Measurements from ENCODE around the gene MPDZ.

The MPDZ gene

DNA sequence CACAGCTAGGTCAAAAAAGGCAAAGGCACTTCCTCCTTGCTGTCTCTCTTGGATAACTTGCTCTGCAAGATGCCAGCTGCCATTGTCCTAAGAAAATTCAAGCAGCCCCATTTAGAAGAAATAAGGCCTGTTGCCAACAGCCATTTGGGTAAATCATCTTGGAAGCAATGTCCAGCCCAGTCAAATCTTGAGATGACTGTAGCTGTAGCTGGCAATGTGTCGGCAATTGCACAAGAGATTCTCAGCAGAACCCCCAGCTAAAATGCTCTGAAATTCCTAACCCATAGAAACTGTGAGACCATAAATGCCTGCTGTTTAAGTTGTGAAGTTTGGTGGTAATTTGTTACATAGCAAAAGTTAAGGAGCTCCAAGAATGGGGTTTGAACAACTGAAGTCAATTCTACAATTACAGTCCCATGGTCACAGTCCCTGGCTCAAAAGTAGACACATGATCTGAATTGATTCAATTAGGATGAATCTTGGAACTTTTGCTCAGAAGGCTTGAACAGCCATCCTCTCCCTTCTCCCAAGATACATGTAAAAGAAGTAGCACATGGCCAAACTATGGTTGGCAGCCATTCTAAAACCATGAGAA is 151.1 kb downstream of the MPDZ start:
- no peak for DNase-seq

DNA sequence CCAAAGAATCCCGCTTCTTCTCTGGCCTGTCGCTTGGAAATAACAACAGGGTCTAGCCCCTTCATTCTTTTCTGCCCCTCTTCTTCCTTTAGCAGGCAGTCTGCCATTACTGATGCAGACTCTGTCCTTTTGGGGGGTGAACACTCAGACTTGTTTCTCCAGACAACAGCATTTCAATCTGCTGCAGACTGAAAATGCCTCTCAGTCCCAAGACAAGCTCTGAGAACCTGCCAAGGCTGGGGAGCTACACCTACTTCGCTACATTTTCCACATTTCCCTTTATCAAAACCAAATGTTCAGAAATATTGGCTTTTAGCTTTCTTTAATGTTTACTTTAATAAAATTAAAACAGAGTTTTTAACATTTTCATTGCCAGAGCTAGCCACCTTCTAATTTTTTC is 152.4 kb downstream of the MPDZ start:
- no peak for DNase-seq

DNA sequence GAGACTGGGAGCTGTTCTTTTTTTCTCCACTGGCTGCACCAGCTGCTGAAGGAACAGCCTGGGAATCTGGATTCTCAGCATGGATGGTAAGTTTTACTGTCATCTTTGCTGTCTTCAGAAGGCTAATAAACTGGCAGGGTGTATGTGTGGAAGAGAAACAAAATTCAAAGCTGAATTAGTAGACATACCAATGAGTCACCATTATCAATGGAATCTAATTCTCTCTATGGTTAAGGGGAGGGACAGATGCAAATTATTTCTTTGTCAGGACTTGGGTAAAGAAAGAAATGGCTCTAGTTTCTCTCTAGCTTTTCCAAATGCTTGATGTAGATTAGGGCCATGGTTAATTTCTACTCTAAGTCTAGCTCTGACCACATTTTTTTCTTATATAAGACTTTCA is 154.2 kb downstream of the MPDZ start:
- no peak for DNase-seq

DNA sequence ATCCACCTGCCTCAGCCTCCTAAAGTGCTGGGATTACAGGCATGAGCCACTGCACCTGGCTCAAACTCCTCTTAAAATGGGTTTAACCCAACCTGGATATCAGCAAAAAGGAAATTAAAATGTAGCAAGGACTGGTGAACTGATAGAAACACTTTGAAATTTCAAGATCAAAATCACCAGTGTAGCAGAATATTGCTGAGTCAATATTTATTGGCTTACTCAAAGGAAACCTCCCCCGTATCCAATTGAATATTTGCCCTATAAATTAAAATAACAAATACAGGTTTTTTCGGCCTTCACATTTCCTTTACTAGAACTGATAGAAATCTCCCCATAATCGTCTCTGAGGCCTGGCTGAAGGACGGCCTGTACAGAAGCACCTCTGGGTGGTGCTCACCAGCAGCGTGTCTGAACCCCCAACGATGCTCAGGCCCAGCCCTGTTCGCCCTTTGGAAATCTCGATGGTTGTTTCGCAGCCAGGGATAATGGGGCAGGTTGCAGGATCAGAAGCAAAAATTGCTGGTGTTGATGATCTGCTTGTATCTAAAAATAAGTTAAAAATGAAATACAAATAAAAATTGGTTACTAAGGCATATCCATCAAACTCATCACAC is 156.6 kb downstream of the MPDZ start:
- no peak for DNase-seq

DNA sequence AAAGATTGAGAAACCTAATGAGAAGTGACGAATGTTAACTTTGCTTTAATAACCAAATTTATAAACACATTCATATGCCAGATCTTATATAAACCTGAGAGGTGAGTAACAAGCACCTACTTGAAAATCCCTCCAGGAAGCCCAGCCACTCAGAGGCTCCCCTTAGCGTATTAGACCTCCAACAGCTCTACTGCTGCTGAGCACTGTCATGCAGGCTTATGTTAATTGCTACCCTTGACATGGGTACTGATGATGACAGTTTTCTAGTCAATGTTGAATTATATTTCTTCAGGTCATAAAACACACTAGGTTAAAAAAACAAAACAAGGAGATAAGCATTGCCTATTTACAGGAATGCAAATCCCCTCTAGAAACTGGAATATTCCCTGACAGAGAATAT is 161.2 kb downstream of the MPDZ start:
- DNase-seq = no peak

DNA sequence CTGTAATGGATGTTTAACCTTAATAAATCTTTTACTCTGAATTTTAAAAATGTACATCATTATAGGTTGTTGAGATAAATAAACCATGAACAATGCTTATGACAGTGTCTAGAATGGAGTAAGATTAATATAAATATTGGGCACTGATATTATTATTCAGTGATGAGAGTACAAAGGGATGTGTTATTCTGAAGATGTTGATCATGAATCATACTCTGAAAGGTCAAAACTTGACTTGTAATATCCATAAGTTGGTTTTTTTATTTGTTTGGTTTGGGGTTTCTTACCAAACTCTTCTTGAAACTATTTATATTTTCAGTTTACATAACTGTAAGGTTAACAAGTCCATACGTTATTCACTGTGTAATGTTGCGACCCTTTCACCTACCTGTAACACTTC is 163.2 kb downstream of the MPDZ start:
- DNase-seq = no peak

DNA sequence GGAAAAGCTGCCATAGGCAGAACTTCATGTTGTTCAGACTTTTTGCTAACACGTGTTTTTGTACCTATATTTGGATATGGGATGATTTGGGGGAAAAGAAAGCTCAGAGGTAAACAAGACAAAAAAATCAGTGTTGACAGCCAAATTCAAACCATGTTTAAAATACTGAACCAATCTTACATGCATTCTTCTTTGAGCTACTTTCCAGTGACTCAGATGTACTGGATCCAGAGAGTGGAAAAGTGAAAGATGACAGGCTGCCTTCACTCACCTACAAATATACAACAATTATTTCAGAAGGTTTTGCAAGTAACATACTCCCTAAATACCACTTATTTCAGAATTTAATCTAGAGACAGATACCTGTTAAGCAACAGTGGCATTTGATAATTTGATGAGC is 165.7 kb downstream of the MPDZ start:
- DNase-seq = no peak

DNA sequence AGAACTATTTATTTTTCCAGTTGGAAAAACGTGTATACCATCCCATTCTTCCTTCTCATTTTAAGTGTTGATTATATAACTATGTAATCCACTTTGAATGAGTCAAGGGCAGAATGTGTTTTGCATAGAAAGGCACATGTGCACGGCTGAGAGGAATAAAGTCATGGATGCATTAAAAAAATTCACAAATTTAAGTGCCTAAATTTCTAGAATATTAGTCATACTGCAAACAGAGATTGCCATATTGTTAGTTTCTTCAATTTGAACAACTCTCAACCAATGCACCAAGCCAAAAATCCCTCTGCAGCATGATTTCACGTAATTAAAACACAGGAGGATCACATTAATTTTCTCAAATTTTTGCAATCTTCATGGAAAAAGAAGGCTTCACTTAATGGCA is 166.3 kb downstream of the MPDZ start:
- DNase-seq = peak; percentile 7

DNA sequence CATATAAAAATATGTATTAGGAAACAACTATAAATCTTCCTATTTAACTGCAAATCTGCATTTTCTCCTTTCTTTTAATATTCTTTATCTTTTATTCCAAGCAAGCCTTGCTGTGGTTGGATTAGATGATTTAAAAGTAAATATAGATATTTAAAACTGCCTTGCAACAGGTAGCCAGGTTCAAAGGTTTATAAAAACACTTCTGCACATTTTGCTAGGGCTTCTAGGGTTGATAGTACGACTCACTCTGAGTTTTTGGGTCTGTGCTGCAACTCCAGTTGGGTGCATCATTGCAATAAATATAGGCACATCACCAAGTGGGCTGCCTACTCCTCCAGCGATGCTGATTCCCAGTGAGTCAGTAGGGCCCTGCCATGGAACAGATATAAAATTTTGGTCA is 167.7 kb downstream of the MPDZ start:
- no peak for DNase-seq

DNA sequence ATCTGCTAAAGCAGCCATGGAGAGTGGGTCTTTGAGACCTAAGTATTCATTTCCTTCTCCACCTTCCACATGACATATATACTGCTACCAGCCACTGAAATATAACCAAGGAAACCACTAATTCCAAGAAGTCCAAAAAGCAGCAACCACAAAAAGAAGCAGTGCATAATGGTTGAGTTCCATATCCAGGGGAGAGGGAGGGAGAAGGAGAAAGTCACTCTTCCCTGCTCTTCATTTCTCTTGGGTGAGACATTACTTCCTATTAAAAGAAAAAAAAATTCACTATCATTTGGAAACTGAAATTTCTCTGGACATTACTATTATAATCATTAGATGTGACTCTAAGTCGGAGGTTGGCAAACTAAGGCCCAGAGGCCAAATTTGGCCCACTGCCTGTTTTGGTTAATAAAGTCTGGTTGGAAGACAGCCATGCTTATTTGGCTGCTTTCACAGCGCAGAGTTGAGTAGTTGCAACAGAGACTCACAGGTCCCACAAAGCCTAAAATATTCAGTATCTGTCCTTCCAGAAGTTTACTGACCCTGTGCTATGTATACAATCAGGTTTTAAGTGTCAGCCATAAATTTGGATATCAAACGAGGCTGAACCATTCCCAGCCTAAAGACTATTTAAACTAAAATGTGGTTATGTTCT is 168.6 kb downstream of the MPDZ start:
- DNase-seq = peak; percentile 93

DNA sequence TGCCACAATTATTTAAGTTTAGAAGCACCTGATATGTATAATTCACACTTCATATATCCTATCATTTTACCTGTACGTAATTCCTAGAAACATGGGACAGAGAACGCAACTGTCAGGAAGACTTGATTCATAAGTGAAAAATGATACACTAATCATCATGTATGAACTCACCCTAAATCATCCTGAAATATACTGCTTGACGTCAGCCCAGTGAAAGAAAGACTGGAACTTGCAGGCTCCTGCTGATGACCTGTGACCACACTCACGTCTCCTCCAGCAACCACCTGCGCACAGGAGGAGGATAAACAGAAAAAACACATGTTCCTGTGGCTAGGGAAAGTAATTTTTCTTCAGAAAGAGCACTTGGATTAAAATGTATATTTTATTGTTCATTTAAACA is 169.7 kb downstream of the MPDZ start:
- DNase-seq = no peak

DNA sequence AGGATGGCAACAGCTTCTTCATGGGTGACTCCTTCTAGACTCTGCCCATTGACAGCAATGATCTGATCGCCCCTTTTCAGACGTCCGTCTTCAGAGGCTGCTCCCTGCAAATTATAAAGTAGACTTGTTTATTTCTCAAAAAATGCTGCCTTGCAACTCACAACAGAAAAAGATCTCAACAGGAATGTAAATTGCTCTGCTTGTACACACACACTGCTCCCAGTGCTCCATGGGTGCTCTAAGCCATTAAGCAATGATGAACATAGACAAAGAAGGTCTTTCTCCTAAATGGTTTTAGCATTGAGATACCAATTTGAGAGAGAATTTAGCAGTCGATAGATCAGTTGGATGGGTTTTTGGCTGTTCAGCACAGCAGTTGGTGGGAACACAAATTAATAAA is 172.5 kb downstream of the MPDZ start:
- no peak for DNase-seq

DNA sequence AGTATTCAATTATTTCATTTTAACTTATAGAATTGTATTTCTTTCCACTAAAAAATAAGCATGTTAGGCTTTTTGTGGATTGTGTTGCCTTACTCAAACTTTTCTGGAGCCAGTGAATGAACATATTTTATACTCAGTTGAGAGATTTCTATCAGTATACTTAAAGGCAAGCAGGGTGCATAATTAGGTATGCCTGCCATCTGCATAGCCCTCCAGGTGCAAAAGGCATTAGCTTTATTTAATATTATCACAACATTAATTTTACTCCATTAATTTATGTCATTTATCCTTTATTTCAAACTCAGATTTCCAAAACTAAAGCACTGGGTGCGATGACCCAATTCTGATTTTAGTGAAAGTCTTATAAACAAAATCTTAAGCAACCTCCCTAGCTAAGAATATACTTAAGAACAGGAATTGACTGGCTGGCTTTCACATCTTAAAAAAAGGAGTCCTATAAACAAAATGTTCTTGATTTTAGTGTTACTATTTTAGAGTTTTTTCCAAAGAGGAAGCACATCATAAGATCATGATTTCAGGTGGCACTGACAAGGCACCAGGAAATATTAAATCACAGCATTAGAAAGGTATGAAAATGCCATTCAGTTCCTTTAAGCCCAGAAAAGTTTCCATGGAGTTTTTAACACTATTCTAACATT is 178.4 kb downstream of the MPDZ start:
- DNase-seq = no peak

DNA sequence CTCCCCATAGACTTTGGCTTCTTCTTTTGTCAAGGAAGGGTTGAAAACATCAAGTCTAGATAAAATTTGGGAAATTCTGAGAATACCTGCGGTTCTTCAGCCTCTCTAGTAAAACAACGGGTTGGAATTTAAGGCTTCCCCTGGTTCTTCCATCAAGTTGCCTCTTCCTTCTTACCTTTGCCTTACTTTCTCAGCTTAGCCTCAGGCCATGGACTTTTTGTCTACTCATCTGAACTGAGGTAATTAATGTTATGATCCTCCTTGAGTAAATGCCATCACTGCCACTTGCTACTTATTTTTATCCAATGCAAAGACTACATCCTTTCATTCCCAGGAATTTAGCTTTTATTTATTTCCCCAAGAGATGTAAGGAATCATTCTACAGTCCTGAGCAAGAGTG is 184.4 kb downstream of the MPDZ start:
- DNase-seq = no peak

DNA sequence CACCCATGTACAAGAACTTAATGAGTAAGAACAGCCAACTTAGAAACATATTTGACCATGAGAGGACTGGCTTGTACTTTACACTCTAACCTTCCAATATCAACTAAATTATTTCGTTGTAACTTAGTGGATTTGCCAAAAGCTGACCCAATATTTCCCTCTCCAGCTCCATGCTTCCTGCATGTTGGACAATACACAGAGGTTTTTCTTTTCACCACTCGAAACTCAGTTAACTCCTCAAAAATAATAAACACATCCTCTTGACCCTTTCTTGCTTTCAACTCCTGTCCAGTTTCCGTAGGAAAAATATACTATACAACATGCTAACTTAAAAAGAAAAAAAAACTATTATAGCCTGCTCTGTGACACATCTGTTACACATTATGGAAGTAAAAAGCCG is 188.9 kb downstream of the MPDZ start:
- DNase-seq = no peak

DNA sequence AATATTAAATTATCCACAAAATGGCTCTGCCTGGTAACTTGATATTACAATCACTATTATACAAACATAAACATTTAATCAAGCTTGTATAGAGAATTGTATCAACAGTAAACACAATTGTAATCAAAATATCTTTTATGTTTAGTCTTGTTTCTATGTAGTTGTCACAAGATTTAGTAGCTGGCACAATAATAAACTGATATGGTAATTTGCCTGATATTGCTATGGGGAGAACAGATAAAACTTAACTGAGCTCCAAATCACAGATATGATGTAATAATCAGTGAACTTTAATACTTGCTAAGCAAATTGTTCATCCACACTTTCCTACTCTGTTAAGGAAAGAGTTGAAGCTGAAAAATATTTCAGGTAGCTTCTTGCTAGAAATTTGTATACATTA is 189.8 kb downstream of the MPDZ start:
- no peak for DNase-seq

DNA sequence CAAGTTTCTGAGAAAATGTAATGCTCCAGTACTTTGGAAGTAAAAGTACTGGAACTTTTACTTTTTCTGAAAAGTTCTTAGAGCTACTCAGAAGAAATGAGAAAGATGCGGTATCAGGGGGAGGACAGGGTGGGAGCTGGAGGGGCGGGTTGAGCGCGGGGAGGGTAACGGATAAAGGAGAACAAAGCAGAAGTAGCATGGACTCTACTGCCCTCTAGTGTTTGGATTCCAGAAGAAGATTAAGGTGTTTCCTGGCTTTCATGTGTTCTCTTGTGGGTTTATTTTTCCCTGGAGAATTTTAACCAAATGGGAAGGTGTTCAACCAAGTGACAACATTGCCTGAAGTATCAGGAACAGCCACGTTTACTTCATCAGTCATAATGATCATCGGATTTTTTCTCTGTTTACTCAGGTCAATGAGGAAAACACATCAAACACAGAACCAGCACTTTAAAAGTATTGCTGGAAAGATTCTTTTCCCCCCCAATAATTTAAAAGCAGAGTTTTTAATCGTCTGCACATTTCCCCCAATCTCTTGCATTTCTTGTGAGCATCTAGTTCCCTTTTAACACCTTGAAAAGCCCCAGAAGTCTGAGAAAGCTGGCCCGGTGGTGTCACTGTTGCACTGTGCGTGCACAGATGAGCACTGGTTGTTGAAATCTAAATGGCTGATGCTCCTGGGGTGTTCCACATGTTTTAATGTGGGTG is 190.6 kb downstream of the MPDZ start:
- peak; percentile 64 for DNase-seq

DNA sequence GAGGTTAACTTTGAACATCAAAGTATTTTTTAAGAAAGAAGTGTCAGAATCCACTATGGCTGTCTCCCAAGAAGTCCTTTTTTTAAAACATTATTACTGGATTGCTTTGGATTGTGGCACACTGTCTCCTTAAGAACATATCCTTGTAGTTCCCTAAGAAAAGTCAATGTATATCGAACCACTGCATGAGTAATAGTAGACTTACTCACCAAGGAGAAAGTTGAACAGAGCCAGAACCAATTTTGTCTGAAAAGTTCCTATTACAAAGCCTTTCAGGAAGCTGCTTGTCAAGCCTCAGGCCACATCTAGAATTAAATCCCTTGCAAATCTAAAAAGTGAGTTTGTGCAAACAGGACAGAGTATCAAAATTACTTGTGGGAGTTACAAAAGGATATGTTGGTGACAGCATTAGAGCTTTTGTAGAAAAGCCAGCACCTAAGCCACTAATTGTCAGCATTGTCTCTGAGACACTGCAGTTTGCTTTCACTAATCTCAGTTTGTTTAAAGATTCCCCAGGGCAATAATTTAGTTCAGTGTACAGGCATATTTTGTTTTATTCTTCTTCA is 195.4 kb downstream of the MPDZ start:
- DNase-seq = no peak

DNA sequence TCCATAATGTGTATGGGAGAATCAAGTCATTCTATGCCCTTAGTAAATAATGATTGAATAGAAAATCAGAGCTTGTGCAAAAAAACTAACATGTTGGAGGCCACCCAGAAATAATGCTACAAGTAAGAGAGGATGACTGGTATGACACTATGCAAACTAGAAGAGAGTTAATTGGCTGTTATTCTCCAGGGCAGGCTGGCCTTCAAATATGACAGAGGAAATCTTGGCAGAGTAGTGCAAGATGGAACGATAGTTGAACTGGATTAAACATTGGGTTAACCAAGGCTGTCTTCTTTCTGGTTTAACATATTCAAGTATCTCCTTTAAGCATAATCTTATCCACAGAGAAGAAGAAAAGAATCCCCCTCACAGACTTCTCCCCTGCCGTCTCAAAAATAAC is 196.1 kb downstream of the MPDZ start:
- DNase-seq = no peak

DNA sequence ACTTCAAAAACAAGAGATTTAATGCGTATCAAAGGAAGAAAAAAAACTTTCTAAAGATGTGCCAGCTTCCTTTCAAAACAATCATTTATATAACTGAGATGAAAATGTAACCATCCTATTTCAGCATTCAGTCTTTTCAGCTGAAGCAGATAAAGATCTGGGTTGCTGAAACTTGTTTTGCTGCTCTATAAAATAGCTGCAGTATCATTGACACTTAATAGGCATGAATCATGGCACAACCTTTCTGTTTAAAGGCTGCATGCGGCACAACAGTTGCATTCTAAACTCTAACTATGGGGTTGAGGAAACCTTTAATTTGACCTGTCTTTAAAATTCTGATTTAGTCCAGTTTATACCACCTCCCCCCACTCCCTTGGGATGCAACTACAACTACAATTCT is 196.7 kb downstream of the MPDZ start:
- no peak for DNase-seq

DNA sequence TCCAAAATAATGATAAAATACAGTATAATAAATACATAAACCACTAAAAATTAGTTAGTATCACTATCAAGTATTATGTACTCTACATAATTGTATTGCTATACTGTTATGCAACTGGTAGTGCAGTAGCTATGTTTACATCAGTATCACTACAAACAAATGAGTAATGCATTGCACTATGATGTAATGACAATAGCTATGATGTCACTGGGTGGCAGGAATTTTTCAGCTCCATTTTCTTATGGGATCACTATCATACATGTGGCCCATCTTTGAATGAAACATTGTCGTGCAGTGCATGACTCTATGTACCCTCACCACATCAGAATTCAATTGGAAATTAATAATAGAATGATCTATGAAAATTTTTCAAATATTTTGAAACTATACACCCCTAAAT is 201.3 kb downstream of the MPDZ start:
- no peak for DNase-seq

DNA sequence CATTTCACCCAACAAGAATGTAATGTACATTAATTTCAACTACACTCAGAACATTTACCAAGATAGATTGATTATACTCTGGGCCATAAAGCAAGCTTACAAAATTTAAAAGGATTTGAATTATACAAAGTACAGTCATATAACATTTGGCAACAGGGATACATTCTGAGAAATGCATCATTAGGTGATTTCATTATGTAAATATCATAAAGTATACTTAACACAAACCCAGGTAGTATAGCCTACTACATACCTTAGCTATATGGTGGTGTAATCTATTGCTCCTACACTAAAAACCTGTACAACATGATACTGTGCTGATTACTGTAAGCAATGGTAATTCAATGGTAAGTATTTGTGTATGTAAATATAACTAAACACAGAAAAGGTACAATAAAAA is 202.9 kb downstream of the MPDZ start:
- no peak for DNase-seq

DNA sequence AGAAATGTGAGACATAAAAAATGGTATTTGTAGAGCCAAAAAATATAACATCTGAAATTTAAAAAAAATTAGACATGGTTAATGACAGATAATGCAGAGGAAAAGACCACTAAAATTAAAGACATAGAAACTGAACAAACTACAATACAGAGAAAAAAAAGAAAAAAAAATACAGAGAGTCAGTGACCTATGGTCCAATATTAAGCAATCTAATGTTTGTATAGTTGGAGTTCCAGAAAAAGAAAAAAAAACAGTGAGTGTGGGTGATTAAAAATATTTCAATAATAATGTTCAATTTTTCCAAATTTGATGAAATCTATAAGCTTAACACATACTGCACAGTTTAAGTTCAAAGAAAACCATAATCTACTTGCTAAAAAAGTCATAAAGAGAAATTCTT is 207.6 kb downstream of the MPDZ start:
- no peak for DNase-seq
